Activated CD8-positive, alpha-beta memory T cell treated with anti-CD3 and anti-CD28 coated beads, Interleukin-2, amount 10 ng/mL, durations not matched to agents 7 days and 5 days (primary cell): Measurements from ENCODE around the gene HIPK3. TPM values are rescaled to one million over a fixed set of nuclear protein-coding genes. Genes with fewer than 3 reads are reported as not detected.

Experiments
- ATAC-seq: fragments of 150-1000 bp; cut with Tn5 transposase; one replicate; pipeline ENCODE4 v1.10.0; 2021; ENCODE audit warnings: moderate library complexity
- CTCF ChIA-PET: fragments of 350-600 bp; sonication (Branson Sonifier 250); formaldehyde crosslinking; loops from one replicate; lab custom pipeline; 2021; ENCODE audit warnings: antibody characterized with exemption; lab: Charles Lee
- DNase-seq: peaks from one replicate; pipeline ENCODE4 v3.0.0-alpha.2; 2020
- H3K27ac Mint-ChIP-seq: one replicate; pipeline ENCODE4 v1.8.0; 2021; ENCODE audit warnings: mild to moderate bottlenecking, mixed read lengths
- H3K27me3 Mint-ChIP-seq: one replicate; pipeline ENCODE4 v1.8.0; 2021; ENCODE audit warnings: mixed read lengths
- H3K36me3 Mint-ChIP-seq: one replicate; pipeline ENCODE4 v1.8.0; 2021; ENCODE audit warnings: mild to moderate bottlenecking, mixed read lengths
- H3K4me1 Mint-ChIP-seq: one replicate; pipeline ENCODE4 v1.8.0; 2021; ENCODE audit warnings: mixed read lengths
- H3K4me3 Mint-ChIP-seq: one replicate; pipeline ENCODE4 v1.8.0; 2021; ENCODE audit warnings: mild to moderate bottlenecking, moderate library complexity, mixed read lengths
- H3K9me3 Mint-ChIP-seq: one replicate; pipeline ENCODE4 v1.8.0; 2022; ENCODE audit warnings: low read depth, mixed read lengths
- total RNA-seq, 2 experiments: library from RNA; stranded (reverse); gene quantifications; one replicate each; pipeline ENCODE4 v1.2.3, GENCODE V29; 2021

HIPK3 gene
- total RNA-seq, 2 experiments from 2014 or later: 33.6 to 34.4 TPM

DNA sequence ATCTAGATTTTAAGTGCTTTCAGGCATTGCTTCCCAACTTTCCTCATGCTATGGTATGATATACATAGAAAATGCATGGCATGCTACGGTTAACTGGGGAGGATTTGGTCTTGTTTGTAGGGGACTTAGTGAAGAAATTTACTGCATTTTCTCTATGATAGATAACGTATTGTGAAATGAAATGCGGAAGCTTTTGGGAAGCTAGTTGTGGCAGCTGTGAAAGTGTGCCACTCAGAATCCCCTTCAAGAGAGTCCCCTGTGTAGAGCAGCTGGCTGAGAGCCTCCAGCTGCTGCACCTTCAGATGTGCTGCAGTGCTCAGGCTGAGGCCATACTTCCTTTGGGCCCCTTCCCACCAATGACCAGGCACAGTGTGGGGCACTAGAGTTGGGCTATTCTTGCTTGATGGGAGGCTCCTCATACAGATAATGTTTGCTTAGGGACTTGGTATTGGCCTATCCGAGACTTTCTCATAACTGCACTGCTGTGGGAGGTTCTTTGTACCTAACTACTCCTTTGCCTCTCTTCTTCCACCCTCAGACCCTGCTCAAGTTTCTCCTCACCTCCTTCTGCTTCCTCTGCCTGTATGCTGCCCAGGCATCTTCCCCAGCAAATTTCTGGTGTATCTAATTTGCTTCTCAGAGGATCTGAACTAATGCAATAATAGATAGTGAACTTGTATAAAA lies 67.3 kb downstream of the HIPK3 start:
- ATAC-seq: no peak
- Mint-ChIP-seq H3K27ac (no peak overlapping the region), H3K9me3 (no peaks in the 10 kb centered on the region), H3K27me3 (no peaks in the 10 kb centered on the region), H3K4me3 (no peak overlapping the region), H3K36me3 (no peaks in the 10 kb centered on the region), H3K4me1 (peaks cover 3% of the 10 kb centered on the region)
- no peak for DNase-seq
- CTCF ChIA-PET: no interaction called here

DNA sequence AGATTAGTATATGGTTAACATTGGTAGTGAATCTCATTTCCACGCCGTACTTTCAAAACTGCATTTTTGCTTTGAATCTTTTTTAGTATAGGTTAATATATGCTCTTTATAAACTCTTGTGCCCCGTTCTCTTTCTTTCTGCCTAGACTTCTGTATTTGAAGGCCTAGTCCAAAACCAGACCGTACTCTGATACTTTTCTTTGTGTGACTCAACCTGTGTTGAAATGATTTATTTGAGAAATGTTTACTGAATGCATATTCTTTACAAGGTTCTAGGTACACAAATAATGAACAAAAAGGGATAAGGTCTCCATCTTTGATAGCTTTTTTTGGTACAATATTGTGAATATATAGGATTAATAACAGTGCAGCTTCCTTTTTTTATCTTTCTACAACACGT lies 68.3 kb downstream of the HIPK3 start:
- ATAC-seq (no peak), DNase-seq (no peak)
- Mint-ChIP-seq H3K27ac (no peak overlapping the region), H3K4me3 (no peak overlapping the region), H3K36me3 (no peaks in the 10 kb centered on the region), H3K9me3 (no peaks in the 10 kb centered on the region), H3K4me1 (peaks cover 3% of the 10 kb centered on the region), H3K27me3 (no peaks in the 10 kb centered on the region)
- CTCF ChIA-PET: no interaction called here

DNA sequence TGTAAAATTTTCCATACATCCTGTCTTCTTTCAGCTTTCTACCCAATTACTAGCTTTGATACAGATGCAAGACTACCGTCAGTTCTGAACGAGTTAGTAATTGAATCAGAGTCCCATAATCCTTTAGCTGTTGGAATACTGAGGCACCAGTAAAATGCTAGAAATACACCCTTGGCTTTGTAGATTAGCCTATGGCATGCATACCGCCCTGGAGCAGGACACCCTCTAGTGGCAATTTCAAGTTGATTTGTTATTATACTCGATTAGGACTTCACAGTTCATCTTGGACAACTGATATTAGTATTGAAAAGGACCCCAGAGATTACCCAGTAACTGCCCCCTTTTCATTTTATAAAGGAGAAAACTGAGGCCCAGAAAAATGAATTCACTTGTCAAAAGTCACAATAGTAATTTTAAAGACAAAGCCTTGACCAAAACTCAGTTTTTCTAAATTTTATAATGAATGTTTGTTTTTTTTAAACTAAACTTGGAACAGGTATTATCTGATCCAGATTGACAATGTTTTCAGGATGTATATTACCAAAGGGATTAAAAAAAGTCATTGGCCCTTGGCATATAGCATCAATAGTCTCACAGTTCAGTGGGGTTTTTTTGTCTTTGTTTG lies 72.6 kb downstream of the HIPK3 start:
- Mint-ChIP-seq H3K36me3 (no peaks in the 10 kb centered on the region), H3K9me3 (no peaks in the 10 kb centered on the region), H3K27ac (no peak overlapping the region), H3K27me3 (no peaks in the 10 kb centered on the region), H3K4me1 (no peaks in the 10 kb centered on the region), H3K4me3 (no peak overlapping the region)
- peak; percentile 33 for ATAC-seq
- CTCF ChIA-PET: interaction anchor here (3.5 kb wide), 1 partner anchor 163 kb away, joined by 17 read pairs; no protein-coding TSS in a partner anchor
- DNase-seq: peak; percentile 53

DNA sequence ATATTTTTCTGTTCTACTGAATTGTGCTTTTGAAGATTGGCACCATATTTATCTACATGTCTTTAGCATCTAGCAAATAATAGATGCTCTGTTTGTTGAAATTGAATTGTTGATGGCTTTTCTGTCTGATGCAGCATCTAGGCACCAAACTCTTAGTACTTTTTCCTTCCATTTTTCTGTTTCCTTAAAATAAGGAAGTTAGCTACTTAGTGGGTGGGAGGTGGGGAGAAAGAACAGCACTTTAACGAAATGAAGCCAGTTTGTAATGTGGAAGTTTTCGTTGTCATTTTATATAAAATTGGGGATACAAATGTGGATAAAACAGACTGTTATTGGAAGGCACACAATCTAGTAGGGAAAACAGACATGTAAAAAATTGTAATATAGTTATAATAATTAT lies 76.6 kb downstream of the HIPK3 start:
- CTCF ChIA-PET: no interaction called here
- Mint-ChIP-seq H3K36me3 (no peaks in the 10 kb centered on the region), H3K27me3 (no peaks in the 10 kb centered on the region), H3K4me1 (no peaks in the 10 kb centered on the region), H3K4me3 (no peak overlapping the region), H3K27ac (no peak overlapping the region), H3K9me3 (no peaks in the 10 kb centered on the region)
- DNase-seq (no peak), ATAC-seq (no peak)

DNA sequence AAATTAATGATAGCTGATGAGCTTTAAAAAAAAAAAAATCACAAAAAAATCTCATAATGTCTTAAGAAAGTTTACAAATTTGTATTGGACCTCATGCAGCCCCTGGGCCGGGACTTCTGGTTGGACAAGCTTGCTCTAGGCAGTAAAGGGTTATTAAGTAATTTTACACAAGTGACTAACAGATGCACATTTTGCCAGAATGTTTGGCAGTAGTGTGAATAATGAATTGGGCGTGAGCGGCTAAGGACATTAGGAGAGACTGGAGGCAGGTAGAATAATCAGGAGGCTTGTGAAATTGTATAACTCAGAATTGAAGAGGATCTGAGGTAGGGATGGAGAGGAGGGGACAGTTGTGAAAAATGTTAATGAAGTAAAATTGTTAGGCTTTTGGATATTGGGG lies 77.4 kb downstream of the HIPK3 start:
- DNase-seq: no peak
- no peaks in the 10 kb centered on the region for H3K9me3 Mint-ChIP-seq
- no peak for ATAC-seq
- no peak overlapping the region for H3K4me3 Mint-ChIP-seq
- no peaks in the 10 kb centered on the region for H3K27me3 Mint-ChIP-seq
- H3K4me1 Mint-ChIP-seq: peaks cover 6% of the 10 kb centered on the region
- H3K36me3 Mint-ChIP-seq: peaks cover 6% of the 10 kb centered on the region
- CTCF ChIA-PET: no interaction called here
- H3K27ac Mint-ChIP-seq: no peak overlapping the region

DNA sequence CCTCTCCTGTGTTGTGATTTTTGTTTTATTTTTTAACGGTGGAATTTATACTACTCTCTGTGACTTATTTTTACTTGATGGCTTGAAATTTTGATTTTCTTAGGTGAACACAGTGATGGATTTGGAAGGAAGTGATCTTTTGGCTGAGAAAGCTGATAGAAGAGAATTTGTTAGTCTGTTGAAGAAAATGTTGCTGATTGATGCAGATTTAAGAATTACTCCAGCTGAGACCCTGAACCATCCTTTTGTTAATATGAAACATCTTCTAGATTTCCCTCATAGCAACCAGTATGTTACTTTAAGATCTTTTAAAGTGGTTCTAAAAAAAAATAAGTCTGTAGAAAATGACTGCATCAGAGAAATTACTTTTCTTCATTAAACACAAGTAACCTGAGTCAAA lies 82.1 kb downstream of the HIPK3 start:
- Mint-ChIP-seq H3K27ac (no peak overlapping the region), H3K27me3 (no peaks in the 10 kb centered on the region), H3K4me3 (no peak overlapping the region), H3K9me3 (no peaks in the 10 kb centered on the region), H3K36me3 (peaks cover 21% of the 10 kb centered on the region), H3K4me1 (peaks cover 11% of the 10 kb centered on the region)
- DNase-seq (no peak), ATAC-seq (no peak)
- CTCF ChIA-PET: no interaction called here

DNA sequence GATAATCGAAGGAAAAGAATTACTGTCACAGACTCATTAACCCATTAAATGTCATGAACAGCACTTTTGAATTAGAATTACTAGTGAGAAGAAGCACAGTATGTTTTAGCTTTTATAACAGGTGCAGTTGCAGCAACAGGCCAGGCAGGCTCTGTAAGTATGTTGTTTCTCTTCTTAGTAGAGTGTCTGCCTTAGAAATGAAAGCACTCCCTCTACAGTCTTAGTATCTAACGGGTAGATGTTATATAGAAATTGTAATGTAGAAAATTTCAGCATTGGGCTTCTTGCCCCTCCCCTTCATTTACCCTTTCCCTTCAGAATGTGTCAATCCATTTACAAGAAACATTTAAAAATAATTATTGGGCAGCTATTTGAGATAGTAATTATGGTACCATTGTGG lies 87.4 kb downstream of the HIPK3 start:
- CTCF ChIA-PET: interaction anchor here (0.9 to 1.2 kb wide), 2 partner anchors 183 to 459 kb away, joined by 4 read pairs; partner anchors contain the start of gene CSTF3
- ATAC-seq: no peak
- peaks cover 30% of the 10 kb centered on the region for H3K36me3 Mint-ChIP-seq

DNA sequence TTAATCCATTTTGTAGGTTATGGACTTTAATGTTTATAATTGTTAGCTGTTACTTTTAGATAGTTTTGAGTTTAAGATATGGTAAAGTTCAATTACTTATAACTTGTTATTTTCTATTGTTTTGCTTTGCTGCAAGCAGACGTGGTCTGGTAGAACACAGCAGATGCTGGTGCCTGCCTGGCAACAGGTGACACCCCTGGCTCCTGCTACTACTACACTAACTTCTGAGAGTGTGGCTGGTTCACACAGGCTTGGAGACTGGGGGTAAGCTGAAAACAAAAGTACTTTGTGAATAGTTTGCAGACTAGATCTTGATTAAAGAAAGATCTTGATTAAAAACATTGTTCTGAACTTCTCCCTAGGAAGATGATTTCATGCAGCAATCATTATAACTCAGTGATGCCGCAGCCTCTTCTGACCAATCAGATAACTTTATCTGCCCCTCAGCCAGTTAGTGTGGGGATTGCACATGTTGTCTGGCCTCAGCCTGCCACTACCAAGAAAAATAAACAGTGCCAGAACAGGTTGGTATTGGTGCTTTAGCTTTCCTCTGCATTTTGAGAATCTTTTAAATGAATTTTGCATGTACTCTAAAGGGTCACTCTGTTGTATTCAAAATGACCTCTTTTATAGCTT lies 90.4 kb downstream of the HIPK3 start:
- Mint-ChIP-seq H3K36me3 (peaks cover 28% of the 10 kb centered on the region), H3K4me1 (no peaks in the 10 kb centered on the region), H3K4me3 (no peak overlapping the region), H3K27me3 (no peaks in the 10 kb centered on the region), H3K9me3 (no peaks in the 10 kb centered on the region), H3K27ac (no peak overlapping the region)
- CTCF ChIA-PET: interaction anchor here (0.8 to 1.4 kb wide), 2 partner anchors 16 to 19 kb away, joined by 3 to 4 read pairs; no protein-coding TSS in a partner anchor
- ATAC-seq: peak; percentile 45
- DNase-seq: peak; percentile 46

More for the DNA sequence above, 87.4 kb downstream of the HIPK3 start:
- Mint-ChIP-seq H3K4me3 (no peak overlapping the region), H3K4me1 (peaks cover 6% of the 10 kb centered on the region), H3K27me3 (no peaks in the 10 kb centered on the region), H3K27ac (no peak overlapping the region), H3K9me3 (no peaks in the 10 kb centered on the region)
- DNase-seq: no peak

DNA sequence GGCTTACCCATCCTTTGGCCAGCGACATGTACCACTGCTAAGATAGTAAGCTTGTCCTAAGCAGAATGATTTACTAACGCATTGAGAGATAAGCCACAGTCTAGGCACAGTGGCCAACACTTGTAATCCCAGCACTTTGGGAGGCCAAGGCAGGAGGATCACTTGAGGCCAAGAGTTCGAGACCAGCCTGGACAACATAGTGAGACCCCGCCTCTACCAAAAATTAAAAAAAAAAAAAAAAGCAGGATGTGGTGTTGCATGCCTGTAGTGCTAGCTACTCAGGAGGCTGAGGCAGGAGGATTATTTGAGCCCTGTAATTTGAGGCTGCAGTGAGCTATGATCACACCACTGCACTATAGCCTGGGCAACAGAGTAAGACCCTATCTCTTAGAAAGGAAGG lies 93.1 kb downstream of the HIPK3 start:
- CTCF ChIA-PET: no interaction called here
- Mint-ChIP-seq H3K27me3 (no peaks in the 10 kb centered on the region), H3K4me3 (no peak overlapping the region), H3K4me1 (no peaks in the 10 kb centered on the region), H3K9me3 (no peaks in the 10 kb centered on the region), H3K36me3 (peaks cover 32% of the 10 kb centered on the region), H3K27ac (no peak overlapping the region)
- DNase-seq: no peak
- ATAC-seq: no peak

DNA sequence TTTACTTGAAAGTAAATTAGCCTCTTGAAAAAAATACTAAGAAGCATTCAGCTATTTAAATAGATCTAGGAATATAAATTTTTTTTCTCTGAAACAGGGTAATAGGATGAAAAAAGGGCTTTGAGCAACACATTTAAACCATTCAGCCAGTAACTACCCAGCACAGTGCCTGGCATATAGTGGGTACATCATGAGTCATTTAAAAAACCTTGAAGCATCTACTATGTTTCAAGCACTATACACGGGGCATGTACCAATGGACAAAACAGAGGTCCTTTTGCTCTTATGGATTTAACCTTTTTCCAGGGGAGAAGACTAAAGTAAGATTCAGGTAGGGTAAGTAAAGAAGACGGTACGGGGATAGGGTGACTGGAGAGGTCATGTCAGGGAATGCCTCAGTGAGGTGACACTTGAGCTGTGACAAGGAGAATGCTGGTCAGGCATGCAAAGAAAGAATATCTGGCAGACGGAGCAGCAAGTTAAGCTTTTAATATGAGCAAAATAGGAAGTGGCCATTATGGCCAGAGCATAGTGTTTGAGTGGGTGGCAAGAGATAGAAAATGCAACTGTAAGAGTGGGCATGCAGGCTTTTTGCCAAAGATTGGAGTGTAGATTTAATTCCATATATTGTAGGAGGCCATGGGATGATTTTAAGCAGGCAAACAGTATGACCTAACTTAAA lies 101.1 kb downstream of the HIPK3 start:
- H3K27ac Mint-ChIP-seq: no peak overlapping the region
- no peak overlapping the region for H3K4me3 Mint-ChIP-seq
- peaks cover under 1% of the 10 kb centered on the region for H3K36me3 Mint-ChIP-seq
- ATAC-seq (no peak), DNase-seq (no peak)
- CTCF ChIA-PET: no interaction called here
- H3K4me1 Mint-ChIP-seq: peaks cover 2% of the 10 kb centered on the region
- no peaks in the 10 kb centered on the region for H3K9me3 Mint-ChIP-seq
- peaks cover 2% of the 10 kb centered on the region for H3K27me3 Mint-ChIP-seq

DNA sequence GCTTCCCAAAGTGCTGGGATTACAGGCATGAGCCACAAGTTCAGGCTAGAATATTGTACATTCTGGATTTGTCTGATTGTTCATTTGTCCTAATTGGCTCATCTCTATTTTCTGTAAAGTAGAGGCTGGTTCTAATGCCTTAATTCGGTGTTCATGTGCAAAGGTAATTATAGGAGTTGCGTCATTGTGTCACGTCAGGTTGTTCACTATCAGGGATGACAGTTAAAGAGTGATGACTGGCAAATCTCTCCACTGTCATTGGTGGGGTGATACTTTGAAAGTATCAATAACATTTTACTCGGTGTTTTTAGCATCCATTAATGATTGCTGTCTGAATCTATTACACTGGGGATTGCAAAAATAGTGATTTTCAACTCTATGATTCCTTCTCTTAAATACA lies 103.5 kb downstream of the HIPK3 start:
- CTCF ChIA-PET: interaction anchor here (0.7 to 3.7 kb wide), 3 partner anchors 195 to 414 kb away, joined by 3 to 13 read pairs (median 4); partner anchors contain the start of gene FBXO3
- peaks cover 12% of the 10 kb centered on the region for H3K27me3 Mint-ChIP-seq
- H3K4me3 Mint-ChIP-seq: no peak overlapping the region
- no peaks in the 10 kb centered on the region for H3K9me3 Mint-ChIP-seq
- ATAC-seq (no peak), DNase-seq (no peak)
- no peaks in the 10 kb centered on the region for H3K36me3 Mint-ChIP-seq
- H3K27ac Mint-ChIP-seq: no peak overlapping the region
- peaks cover 2% of the 10 kb centered on the region for H3K4me1 Mint-ChIP-seq

DNA sequence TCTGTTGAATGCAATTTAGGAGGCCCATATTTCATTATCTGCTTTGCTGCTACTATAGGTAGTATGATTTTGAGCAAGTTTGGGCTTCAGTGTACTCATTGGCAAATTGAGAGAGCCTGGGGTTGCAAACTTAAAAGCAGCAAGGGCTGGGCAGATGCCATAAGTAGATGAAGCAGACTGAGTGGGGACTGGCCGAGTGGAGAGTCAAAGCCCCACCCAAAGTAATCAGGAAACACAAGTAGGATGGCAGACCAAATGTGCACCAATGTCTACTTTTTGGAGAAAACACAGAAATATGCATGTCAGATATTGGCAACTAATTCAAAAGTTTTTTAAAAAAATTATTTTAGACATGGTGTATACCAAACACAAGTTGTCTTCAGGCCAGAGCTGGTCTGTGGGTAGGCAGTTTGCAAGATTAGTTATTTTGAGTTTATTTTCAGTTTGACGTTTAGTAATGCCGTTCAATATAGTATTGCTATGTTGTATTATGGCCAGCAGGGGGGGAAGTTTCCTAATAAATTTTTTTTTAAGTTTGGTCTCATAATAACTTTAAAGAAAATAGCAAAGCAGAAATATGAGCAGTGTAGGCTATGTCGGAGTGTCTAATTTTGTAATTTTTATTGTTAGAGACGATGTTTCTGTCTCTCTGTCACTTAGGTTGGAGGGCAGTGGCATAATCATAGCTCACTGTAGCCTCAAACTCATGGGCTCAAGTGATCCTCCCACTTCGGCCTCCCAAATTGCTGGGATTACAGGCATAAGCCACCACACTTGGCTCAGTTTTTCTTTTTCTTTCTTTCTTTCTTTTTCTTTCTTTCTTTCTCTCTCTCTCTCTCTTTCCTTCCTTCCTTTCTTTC lies 105.1 kb downstream of the HIPK3 start:
- CTCF ChIA-PET: interaction anchor here (1.0 to 3.7 kb wide), 3 partner anchors 9 to 380 kb away, joined by 4 to 13 read pairs (median 4); no protein-coding TSS in a partner anchor

More for the DNA sequence above, 105.1 kb downstream of the HIPK3 start:
- ATAC-seq: peak; percentile 60
- no peak for DNase-seq
- no peak overlapping the region for H3K4me3 Mint-ChIP-seq
- H3K27me3 Mint-ChIP-seq: peaks cover 18% of the 10 kb centered on the region
- no peak overlapping the region for H3K27ac Mint-ChIP-seq
- peaks cover 2% of the 10 kb centered on the region for H3K4me1 Mint-ChIP-seq
- no peaks in the 10 kb centered on the region for H3K36me3 Mint-ChIP-seq
- H3K9me3 Mint-ChIP-seq: no peaks in the 10 kb centered on the region
